GM15510 (cell line): ENCODE results near the gene LPO.

Source experiments
- POLR2A ChIP-seq: IDR thresholded peaks from 3 replicates; pipeline ENCODE4 v1.6.1; 2011; ENCODE audit warnings: borderline replicate concordance; ENCODE audit not compliant: insufficient read length; ENCODE audit errors: extremely low read depth

The LPO gene

GRCh38 chr17:58217766-58218165 is 20.6 kb upstream of the LPO start:
- TF ChIP-seq POLR2A, result no peak

- peak; percentile 81 for TF ChIP-seq POLR2A
These were observed 19.2 kb upstream of the LPO start, which contains the start of gene MKS1 for GRCh38 chr17:58219007-58219788. MKS1 (minus strand) TSS chr17:58219255; CDS start chr17:58219230, 25 bp downstream.

GRCh38 chr17:58219789-58220183 is 18.6 kb upstream of the LPO start:
- no peak for TF ChIP-seq POLR2A

GRCh38 chr17:58224315-58224714 is 14.1 kb upstream of the LPO start:
- TF ChIP-seq POLR2A, result no peak

GRCh38 chr17:58227733-58228132 is 10.7 kb upstream of the LPO start:
- TF ChIP-seq POLR2A, result no peak

- TF ChIP-seq POLR2A, result no peak
These were observed 9.7 kb upstream of the LPO start for GRCh38 chr17:58228679-58229078.

- TF ChIP-seq POLR2A, result no peak
These were observed 9.0 kb upstream of the LPO start for GRCh38 chr17:58229384-58229783.

GRCh38 chr17:58229881-58230280 is 8.5 kb upstream of the LPO start:
- TF ChIP-seq POLR2A, result no peak

- TF ChIP-seq POLR2A, result no peak
These were observed 6.7 kb upstream of the LPO start for GRCh38 chr17:58231641-58232040.

GRCh38 chr17:58232707-58233156 is 5.7 kb upstream of the LPO start:
- TF ChIP-seq POLR2A, result no peak

GRCh38 chr17:58233543-58233942 is 4.8 kb upstream of the LPO start:
- TF ChIP-seq POLR2A, result no peak

- no peak for TF ChIP-seq POLR2A
These were observed 3.9 kb upstream of the LPO start for GRCh38 chr17:58234512-58234911.

GRCh38 chr17:58235821-58236220 is 2.6 kb upstream of the LPO start:
- TF ChIP-seq POLR2A, result no peak

- no peak for TF ChIP-seq POLR2A
These were observed 2.0 kb upstream of the LPO start for GRCh38 chr17:58236394-58236793.

- no peak for TF ChIP-seq POLR2A
These were observed 1.6 kb downstream of the LPO start for GRCh38 chr17:58239987-58240386.

- no peak for TF ChIP-seq POLR2A
These were observed 3.9 kb downstream of the LPO start for GRCh38 chr17:58242171-58242784.

- no peak for TF ChIP-seq POLR2A
These were observed 6.6 kb downstream of the LPO start for GRCh38 chr17:58244963-58245362.

- TF ChIP-seq POLR2A, result no peak
These were observed 7.2 kb downstream of the LPO start for GRCh38 chr17:58245428-58246103.
